ENCODE measurements around the gene SEMA6B.

SEMA6B gene

GRCh38 chr19:4582980-4583842 is 23.7 kb upstream of the SEMA6B start:
- no peak for DNase-seq
- peak overlapping the region; percentile 44; the same call in 1 of the 2 replicates for H3K27ac ChIP-seq
- no peaks in the 10 kb centered on the region for H3K9me3 ChIP-seq (ENCODE audit: severe bottlenecking)
- no peaks in the 10 kb centered on the region for H3K27me3 ChIP-seq (ENCODE audit: insufficient read depth, low read depth, severe bottlenecking)
- peaks cover 7% of the 10 kb centered on the region for H3K36me3 ChIP-seq
- no peak overlapping the region for H3K4me3 ChIP-seq (ENCODE audit: low read depth, low read length)
- TF ChIP-seq CTCF (IDR thresholded peaks at IDR 0.05; ENCODE audit: low read depth, low read length) = no peak

- peaks cover 18% of the 10 kb centered on the region for H3K36me3 ChIP-seq
- no peaks in the 10 kb centered on the region for H3K9me3 ChIP-seq (ENCODE audit: severe bottlenecking)
- peak; percentile 66 for DNase-seq
- H3K4me3 ChIP-seq (ENCODE audit: low read depth, low read length) = 0 out of 2 replicates have a peak overlapping the region, but pooled peaks have one; percentile 15
- H3K27ac ChIP-seq = peak overlapping the region; percentile 60
- no peaks in the 10 kb centered on the region for H3K27me3 ChIP-seq (ENCODE audit: insufficient read depth, low read depth, severe bottlenecking)
- no peak for TF ChIP-seq CTCF (IDR thresholded peaks at IDR 0.05; ENCODE audit: low read depth, low read length)
Observed at GRCh38 chr19:4581666-4582553, 22.4 kb upstream of the SEMA6B start.

GRCh38 chr19:4580961-4581665 is 21.6 kb upstream of the SEMA6B start:
- Histone ChIP-seq H3K36me3 (peaks cover 26% of the 10 kb centered on the region), H3K27ac (peak overlapping the region; percentile 54; the same call in 1 of the 2 replicates), H3K27me3 (ENCODE audit: insufficient read depth, low read depth, severe bottlenecking) (no peaks in the 10 kb centered on the region), H3K9me3 (ENCODE audit: severe bottlenecking) (no peaks in the 10 kb centered on the region), H3K4me3 (ENCODE audit: low read depth, low read length) (peak overlapping the region; percentile 50)
- DNase-seq = no peak
- TF ChIP-seq CTCF (IDR thresholded peaks at IDR 0.05; ENCODE audit: low read depth, low read length) = no peak

- Histone ChIP-seq H3K27ac (no peak overlapping the region), H3K27me3 (ENCODE audit: insufficient read depth, low read depth, severe bottlenecking) (no peaks in the 10 kb centered on the region), H3K9me3 (ENCODE audit: severe bottlenecking) (no peaks in the 10 kb centered on the region), H3K36me3 (peaks cover 26% of the 10 kb centered on the region), H3K4me3 (ENCODE audit: low read depth, low read length) (peak overlapping the region; percentile 50)
- TF ChIP-seq CTCF (IDR thresholded peaks at IDR 0.05; ENCODE audit: low read depth, low read length) = peak; percentile 57
- DNase-seq = peak; percentile 72
Observed at GRCh38 chr19:4580021-4580901, 20.8 kb upstream of the SEMA6B start.

GRCh38 chr19:4579389-4579788 is 19.9 kb upstream of the SEMA6B start:
- no peak for TF ChIP-seq CTCF (IDR thresholded peaks at IDR 0.05; ENCODE audit: low read depth, low read length)
- H3K9me3 ChIP-seq (ENCODE audit: severe bottlenecking) = no peaks in the 10 kb centered on the region
- H3K36me3 ChIP-seq = peaks cover 26% of the 10 kb centered on the region
- DNase-seq = no peak
- H3K4me3 ChIP-seq (ENCODE audit: low read depth, low read length) = no peak overlapping the region
- H3K27ac ChIP-seq = no peak overlapping the region
- no peaks in the 10 kb centered on the region for H3K27me3 ChIP-seq (ENCODE audit: insufficient read depth, low read depth, severe bottlenecking)
